ENCODE data around the gene TCF7L2.

GRCh38 chr10:113045147-113046055 lies 95.4 kb downstream of the TCF7L2 start:
- TF ChIP-seq GATA2 (IDR thresholded peaks at IDR 0.05; ENCODE audit: low read depth, low read length) (no peak), GATA3 (IDR thresholded peaks at IDR 0.05; ENCODE audit: low read depth, low read length) (no peak)

All from SH-SY5Y (cell line).